Measurements from ENCODE around the gene ZHX3. TPM values are rescaled to one million over a fixed set of nuclear protein-coding genes. Genes with fewer than 3 reads are reported as not detected.
A peak's percentile ranks its signal among the peaks of the same experiment; 100 is the strongest.
"Not testable (repeated sequence)": the region's sequence is repeated elsewhere in the genome, so short reads cannot be mapped to it uniquely, and the experiment has no call there.

ZHX3 gene
- total RNA-seq, 3 donors from 2014 or later (not counting 1 experiment from before 2014, with no cell fraction given), result 9.0 to 11.8 (median 10.3) TPM

DNA sequence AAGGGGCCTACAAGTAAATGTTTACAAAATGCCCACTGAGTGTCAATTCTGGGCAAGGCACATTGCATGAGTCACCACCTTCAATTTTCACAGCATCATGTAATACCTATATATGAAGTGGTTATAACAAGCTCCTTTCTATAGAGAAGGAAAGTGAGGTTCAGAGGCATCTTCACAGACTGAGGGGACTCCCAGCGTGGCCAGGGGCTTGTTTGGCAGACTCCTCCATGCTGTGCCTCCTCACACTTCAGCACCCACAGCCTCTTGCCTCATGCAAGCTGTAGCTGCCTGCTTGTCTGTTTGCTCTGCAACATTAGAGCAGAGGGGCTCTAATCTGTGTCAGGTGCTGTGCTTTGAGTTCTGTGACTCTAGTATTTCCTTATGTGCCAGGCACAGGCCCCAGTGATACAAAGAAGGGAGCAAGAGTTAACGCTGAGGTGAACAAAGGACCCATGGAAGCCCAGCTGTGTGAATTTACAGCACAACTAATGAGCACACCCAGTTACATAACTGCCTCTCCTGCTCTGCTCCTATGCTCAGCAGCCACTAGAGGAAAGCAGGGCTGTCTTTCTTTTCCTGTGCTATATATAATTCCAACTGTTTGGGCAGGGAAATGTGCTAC lies 72.3 kb downstream of the ZHX3 start:
- H3K27ac ChIP-seq (ENCODE audit: low read length), result no peak overlapping the region
- ATAC-seq (peak in 2 of 3 donors; percentile 53), DNase-seq (no peak)
- no peaks in the 10 kb centered on the region for H3K36me3 ChIP-seq (ENCODE audit: control insufficient read depth, insufficient read depth, low read length)
- peaks cover 22 to 23% of the 10 kb centered on the region in 2 donors for H3K4me1 Mint-ChIP-seq
- H3K27me3 Mint-ChIP-seq (ENCODE audit: low read depth in 2 of 2), result no peaks in the 10 kb centered on the region
- no peak overlapping the region for H3K4me3 ChIP-seq (ENCODE audit: low read length)
- peaks cover 3% of the 10 kb centered on the region for H3K4me1 ChIP-seq (ENCODE audit: control insufficient read depth, insufficient read depth, low read length)
- no peak overlapping the region for H3K4me3 Mint-ChIP-seq
- no peaks in the 10 kb centered on the region for H3K36me3 Mint-ChIP-seq
- H3K9me3 ChIP-seq (ENCODE audit: control insufficient read depth, insufficient read depth, low read length), result no peaks in the 10 kb centered on the region
- intact Hi-C loops (cut with micrococcal nuclease), result no loop called here
- TF ChIP-seq CTCF (IDR thresholded peaks at IDR 0.05), result no peak
- H3K27me3 ChIP-seq (ENCODE audit: control insufficient read depth, insufficient read depth, low read length), result no peaks in the 10 kb centered on the region
- no peak overlapping the region for H3K27ac Mint-ChIP-seq
- 33% methylated on average over 2 of the region's 2 CpGs for WGBS (ENCODE audit: insufficient coverage)
- no peaks in the 10 kb centered on the region for H3K9me3 Mint-ChIP-seq

- H3K27me3 Mint-ChIP-seq (ENCODE audit: low read depth in 2 of 2), result no peaks in the 10 kb centered on the region
- peaks cover 3% of the 10 kb centered on the region for H3K4me1 ChIP-seq (ENCODE audit: control insufficient read depth, insufficient read depth, low read length)
- no peak overlapping the region for H3K4me3 ChIP-seq (ENCODE audit: low read length)
- H3K9me3 ChIP-seq (ENCODE audit: control insufficient read depth, insufficient read depth, low read length), result no peaks in the 10 kb centered on the region
- no peaks in the 10 kb centered on the region for H3K27me3 ChIP-seq (ENCODE audit: control insufficient read depth, insufficient read depth, low read length)
- H3K27ac ChIP-seq (ENCODE audit: low read length), result no peak overlapping the region
- H3K9me3 Mint-ChIP-seq, result no peaks in the 10 kb centered on the region
- no peak for DNase-seq
- ATAC-seq, result no peak
- 0% methylated on average over 1 of the region's 2 CpGs for WGBS (ENCODE audit: insufficient coverage)
- no peak overlapping the region for H3K27ac Mint-ChIP-seq
- H3K4me1 Mint-ChIP-seq, result peaks cover 13 to 17% of the 10 kb centered on the region in 2 donors
- intact Hi-C loops (cut with micrococcal nuclease), result no loop called here
- no peaks in the 10 kb centered on the region for H3K36me3 Mint-ChIP-seq
- no peak overlapping the region for H3K4me3 Mint-ChIP-seq
- TF ChIP-seq CTCF (IDR thresholded peaks at IDR 0.05), result no peak
- no peaks in the 10 kb centered on the region for H3K36me3 ChIP-seq (ENCODE audit: control insufficient read depth, insufficient read depth, low read length)
These were observed 74.7 kb downstream of the ZHX3 start for GRCh38 chr20:41242807-41243206.

DNA sequence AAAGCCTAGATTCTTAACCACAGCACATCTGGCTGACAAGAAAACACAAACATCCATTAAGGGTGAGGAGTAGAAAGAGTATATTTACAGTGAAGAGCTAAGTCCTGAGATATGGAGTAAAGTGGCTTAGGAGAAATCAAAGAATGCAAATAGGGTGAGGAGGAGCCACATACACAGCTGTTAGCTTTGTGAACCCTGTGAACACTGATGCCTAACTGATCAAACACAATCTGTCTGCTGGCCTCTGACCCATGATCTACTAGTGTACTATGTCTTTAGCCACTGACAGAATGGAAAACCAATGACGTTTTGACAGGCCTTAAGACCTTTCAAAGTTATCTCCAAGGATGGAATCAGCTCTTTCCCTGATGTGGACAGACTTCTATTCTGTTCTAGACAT lies 75.2 kb downstream of the ZHX3 start:
- Mint-ChIP-seq H3K9me3 (no peaks in the 10 kb centered on the region), H3K27ac (no peak overlapping the region), H3K4me1 (peaks cover 13 to 17% of the 10 kb centered on the region in 2 donors), H3K36me3 (no peaks in the 10 kb centered on the region), H3K4me3 (no peak overlapping the region), H3K27me3 (ENCODE audit: low read depth in 2 of 2) (no peaks in the 10 kb centered on the region)
- WGBS (ENCODE audit: insufficient coverage), result 64% methylated on average over 1 of the region's 1 CpG
- no peak for DNase-seq
- no peaks in the 10 kb centered on the region for H3K36me3 ChIP-seq (ENCODE audit: control insufficient read depth, insufficient read depth, low read length)
- no peak overlapping the region for H3K4me3 ChIP-seq (ENCODE audit: low read length)
- intact Hi-C loops (cut with micrococcal nuclease), result no loop called here
- no peak for ATAC-seq
- TF ChIP-seq CTCF (IDR thresholded peaks at IDR 0.05), result no peak
- H3K9me3 ChIP-seq (ENCODE audit: control insufficient read depth, insufficient read depth, low read length), result no peaks in the 10 kb centered on the region
- H3K4me1 ChIP-seq (ENCODE audit: control insufficient read depth, insufficient read depth, low read length), result peaks cover 3% of the 10 kb centered on the region
- no peak overlapping the region for H3K27ac ChIP-seq (ENCODE audit: low read length)
- H3K27me3 ChIP-seq (ENCODE audit: control insufficient read depth, insufficient read depth, low read length), result no peaks in the 10 kb centered on the region

DNA sequence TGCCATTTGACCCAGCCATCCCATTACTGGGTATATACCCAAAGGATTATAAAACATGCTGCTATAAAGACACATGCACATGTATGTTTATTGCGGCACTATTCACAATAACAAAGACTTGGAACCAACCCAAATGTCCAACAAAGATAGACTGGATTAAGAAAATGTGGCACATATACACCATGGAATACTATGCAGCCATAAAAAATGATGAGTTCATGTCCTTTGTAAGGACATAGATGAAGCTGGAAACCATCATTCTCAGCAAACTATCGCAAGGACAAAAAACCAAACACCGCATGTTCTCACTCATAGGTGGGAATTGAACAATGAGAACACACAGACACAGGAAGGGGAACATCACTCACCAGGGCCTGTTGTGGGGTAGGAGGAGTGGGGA lies 80.3 kb downstream of the ZHX3 start:
- ATAC-seq; DNase-seq; H3K9me3 Mint-ChIP-seq; H3K27me3 Mint-ChIP-seq (ENCODE audit: low read depth in 2 of 2); H3K4me3 Mint-ChIP-seq; H3K27ac Mint-ChIP-seq; H3K4me1 Mint-ChIP-seq; H3K4me3 ChIP-seq (ENCODE audit: low read length); H3K27me3 ChIP-seq (ENCODE audit: control insufficient read depth, insufficient read depth, low read length); H3K36me3 Mint-ChIP-seq; H3K9me3 ChIP-seq (ENCODE audit: control insufficient read depth, insufficient read depth, low read length); H3K4me1 ChIP-seq (ENCODE audit: control insufficient read depth, insufficient read depth, low read length); H3K36me3 ChIP-seq (ENCODE audit: control insufficient read depth, insufficient read depth, low read length); H3K27ac ChIP-seq (ENCODE audit: low read length); intact Hi-C loops (cut with micrococcal nuclease): not testable (repeated sequence)
- WGBS (ENCODE audit: insufficient coverage), result 100% methylated on average over 1 of the region's 3 CpGs

DNA sequence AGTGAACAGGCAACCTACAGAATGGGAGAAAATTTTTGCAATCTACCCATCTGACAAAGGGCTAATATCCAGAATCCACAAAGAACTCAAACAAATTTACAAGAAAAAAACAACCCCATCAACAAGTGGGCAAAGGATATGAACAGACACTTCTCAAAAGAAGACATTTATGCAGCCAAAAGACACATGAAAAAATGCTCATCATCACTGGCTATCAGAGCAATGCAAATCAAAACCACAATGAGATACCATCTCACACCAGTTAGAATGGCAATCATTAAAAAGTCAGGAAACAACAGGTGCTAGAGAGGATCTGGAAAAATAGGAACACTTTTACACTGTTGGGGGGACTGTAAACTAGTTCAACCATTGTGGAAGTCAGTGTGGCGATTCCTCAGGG lies 80.7 kb downstream of the ZHX3 start:
- H3K27ac Mint-ChIP-seq; ATAC-seq; H3K4me1 ChIP-seq (ENCODE audit: control insufficient read depth, insufficient read depth, low read length); H3K9me3 ChIP-seq (ENCODE audit: control insufficient read depth, insufficient read depth, low read length); H3K27ac ChIP-seq (ENCODE audit: low read length); H3K4me1 Mint-ChIP-seq; H3K27me3 ChIP-seq (ENCODE audit: control insufficient read depth, insufficient read depth, low read length); DNase-seq; intact Hi-C loops (cut with micrococcal nuclease); H3K27me3 Mint-ChIP-seq (ENCODE audit: low read depth in 2 of 2); H3K4me3 Mint-ChIP-seq; H3K36me3 Mint-ChIP-seq; H3K9me3 Mint-ChIP-seq; H3K36me3 ChIP-seq (ENCODE audit: control insufficient read depth, insufficient read depth, low read length); H3K4me3 ChIP-seq (ENCODE audit: low read length): not testable (repeated sequence)
- whole genome bisulfite sequencing (ENCODE audit: insufficient coverage), result no CpG with 5 or more reads among the region's 1 CpG
